ENCODE data around the gene MAOA.

DNA sequence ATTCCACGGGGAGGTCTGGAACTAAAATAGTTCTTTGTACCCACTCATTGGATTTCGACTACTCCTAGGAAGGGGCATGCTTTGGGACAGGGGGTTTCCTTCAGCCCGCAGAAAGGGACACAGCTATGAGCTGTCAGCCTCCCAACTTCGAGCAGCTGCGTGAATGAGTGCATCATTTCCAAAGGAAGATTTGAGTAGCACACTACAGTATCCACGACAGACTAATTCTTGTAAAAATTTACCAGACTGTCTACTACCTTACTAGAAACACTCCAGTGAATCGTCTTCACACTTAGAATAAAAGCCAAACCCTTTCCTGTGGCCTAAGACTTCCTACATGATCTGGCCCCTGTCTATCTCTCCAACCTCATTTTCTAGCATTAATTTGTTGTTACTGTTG, 101.9 kb downstream of the MAOA start:
- TF ChIP-seq, protein P1, sequence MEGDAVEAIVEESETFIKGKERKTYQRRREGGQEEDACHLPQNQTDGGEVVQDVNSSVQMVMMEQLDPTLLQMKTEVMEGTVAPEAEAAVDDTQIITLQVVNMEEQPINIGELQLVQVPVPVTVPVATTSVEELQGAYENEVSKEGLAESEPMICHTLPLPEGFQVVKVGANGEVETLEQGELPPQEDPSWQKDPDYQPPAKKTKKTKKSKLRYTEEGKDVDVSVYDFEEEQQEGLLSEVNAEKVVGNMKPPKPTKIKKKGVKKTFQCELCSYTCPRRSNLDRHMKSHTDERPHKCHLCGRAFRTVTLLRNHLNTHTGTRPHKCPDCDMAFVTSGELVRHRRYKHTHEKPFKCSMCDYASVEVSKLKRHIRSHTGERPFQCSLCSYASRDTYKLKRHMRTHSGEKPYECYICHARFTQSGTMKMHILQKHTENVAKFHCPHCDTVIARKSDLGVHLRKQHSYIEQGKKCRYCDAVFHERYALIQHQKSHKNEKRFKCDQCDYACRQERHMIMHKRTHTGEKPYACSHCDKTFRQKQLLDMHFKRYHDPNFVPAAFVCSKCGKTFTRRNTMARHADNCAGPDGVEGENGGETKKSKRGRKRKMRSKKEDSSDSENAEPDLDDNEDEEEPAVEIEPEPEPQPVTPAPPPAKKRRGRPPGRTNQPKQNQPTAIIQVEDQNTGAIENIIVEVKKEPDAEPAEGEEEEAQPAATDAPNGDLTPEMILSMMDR (conservative IDR thresholded peaks at IDR 0.05; ENCODE audit: low read depth, low read length), result no peak
- TF ChIP-seq EZH2phosphoT487 (IDR thresholded peaks at IDR 0.05; ENCODE audit: borderline replicate concordance, low read length), result no peak
- TF ChIP-seq EZH2 (IDR thresholded peaks at IDR 0.05; ENCODE audit: low read length, unreplicated experiment), result no peak
